ENCODE measurements around the gene ANKRD9. TPM values are rescaled to one million over a fixed set of nuclear protein-coding genes. Genes with fewer than 3 reads are reported as not detected.

ANKRD9 gene
- 43.8 and 46.5 TPM in 2 replicates for total RNA-seq
- 88.1 and 90.7 TPM in 2 replicates for polyA plus RNA-seq

- Histone ChIP-seq H3K79me2 (no peaks in the 10 kb centered on the region), H3K4me3 (peak within 1 kb of the TSS; percentile 72), H3K9me3 (ENCODE audit: low read depth) (no peaks in the 10 kb centered on the region), H3K9me2 (replicated peaks; ENCODE audit: insufficient read depth) (no peaks in the 10 kb centered on the region), H3K4me1 (ENCODE audit: insufficient read depth) (peaks cover 22% of the 10 kb centered on the region), H2AFZ (peak within 1 kb of the TSS; percentile 94), H3K27me3 (no peaks in the 10 kb centered on the region), H3K4me2 (peak within 1 kb of the TSS; percentile 99), H3K27ac (peak within 1 kb of the TSS; percentile 98), H3K36me3 (replicated peaks; ENCODE audit: insufficient read depth, low read depth) (no peaks in the 10 kb centered on the region), H4K20me1 (ENCODE audit: insufficient read depth, poor library complexity, severe bottlenecking) (no peaks in the 10 kb centered on the region)
- TF ChIP-seq EZH2phosphoT487 (IDR thresholded peaks at IDR 0.05; ENCODE audit: low read depth, severe bottlenecking, unreplicated experiment) (no peak), CTCF (IDR thresholded peaks at IDR 0.05; ENCODE audit: poor library complexity) (peak; percentile 5), EZH2 (IDR thresholded peaks at IDR 0.05; ENCODE audit: borderline replicate concordance) (no peak)
- peak; percentile 97 for DNase-seq (ENCODE audit: low spot score)
- WGBS (ENCODE audit: low lambda C conversion rate, missing lambda C conversion rate): 6% methylated on average over 37 of the region's 91 CpGs
Measured at GRCh38 chr14:102509746-102510615, at the start of gene ANKRD9. TSS of gene ANKRD9 (minus strand) at chr14:102509776. CDS start at chr14:102507889, 1,887 bp downstream.

- no peak overlapping the region for H3K4me3 ChIP-seq
- H3K4me1 ChIP-seq (ENCODE audit: insufficient read depth): peaks cover 5% of the 10 kb centered on the region
- no peaks in the 10 kb centered on the region for H3K79me2 ChIP-seq
- 63% methylated on average over 4 of the region's 4 CpGs for WGBS (ENCODE audit: low lambda C conversion rate, missing lambda C conversion rate)
- no peaks in the 10 kb centered on the region for H3K9me3 ChIP-seq (ENCODE audit: low read depth)
- H4K20me1 ChIP-seq (ENCODE audit: insufficient read depth, poor library complexity, severe bottlenecking): no peaks in the 10 kb centered on the region
- DNase-seq (ENCODE audit: low spot score): no peak
- H3K36me3 ChIP-seq (replicated peaks; ENCODE audit: insufficient read depth, low read depth): no peaks in the 10 kb centered on the region
- no peak overlapping the region for H3K4me2 ChIP-seq
- H3K9me2 ChIP-seq (replicated peaks; ENCODE audit: insufficient read depth): no peaks in the 10 kb centered on the region
- no peak overlapping the region for H3K27ac ChIP-seq
- H3K27me3 ChIP-seq: no peaks in the 10 kb centered on the region
- no peak overlapping the region for H2AFZ ChIP-seq
- TF ChIP-seq EZH2 (IDR thresholded peaks at IDR 0.05; ENCODE audit: borderline replicate concordance): no peak
- no peak for TF ChIP-seq EZH2phosphoT487 (IDR thresholded peaks at IDR 0.05; ENCODE audit: low read depth, severe bottlenecking, unreplicated experiment)
- TF ChIP-seq CTCF (IDR thresholded peaks at IDR 0.05; ENCODE audit: poor library complexity): no peak
Measured at GRCh38 chr14:102558556-102558955, 49.0 kb upstream of the ANKRD9 start.

GRCh38 chr14:102557434-102558226 lies 48.1 kb upstream of the ANKRD9 start:
- Histone ChIP-seq H3K4me2 (no peak overlapping the region), H3K4me3 (no peak overlapping the region), H4K20me1 (ENCODE audit: insufficient read depth, poor library complexity, severe bottlenecking) (no peaks in the 10 kb centered on the region), H3K36me3 (replicated peaks; ENCODE audit: insufficient read depth, low read depth) (no peaks in the 10 kb centered on the region), H3K27ac (no peak overlapping the region), H2AFZ (no peak overlapping the region), H3K9me3 (ENCODE audit: low read depth) (no peaks in the 10 kb centered on the region), H3K27me3 (no peaks in the 10 kb centered on the region), H3K4me1 (ENCODE audit: insufficient read depth) (peaks cover 13% of the 10 kb centered on the region), H3K79me2 (no peaks in the 10 kb centered on the region), H3K9me2 (replicated peaks; ENCODE audit: insufficient read depth) (no peaks in the 10 kb centered on the region)
- TF ChIP-seq EZH2phosphoT487 (IDR thresholded peaks at IDR 0.05; ENCODE audit: low read depth, severe bottlenecking, unreplicated experiment): no peak
- no peak for TF ChIP-seq CTCF (IDR thresholded peaks at IDR 0.05; ENCODE audit: poor library complexity)
- TF ChIP-seq EZH2 (IDR thresholded peaks at IDR 0.05; ENCODE audit: borderline replicate concordance): no peak
- WGBS (ENCODE audit: low lambda C conversion rate, missing lambda C conversion rate): 87% methylated on average over 12 of the region's 12 CpGs
- no peak for DNase-seq (ENCODE audit: low spot score)

Measured in hepatocyte (in vitro differentiated cells).